Erythroblast (primary cell): ENCODE results near the gene IL17RE.

Experiments used
- GATA1 ChIP-seq: IDR thresholded peaks from 2 replicates; pipeline ENCODE4 v1.6.1; 2011; ENCODE audit warnings: low read depth, mild to moderate bottlenecking, control low read depth, low read length, moderate library complexity
- POLR2A ChIP-seq: IDR thresholded peaks from 2 replicates; pipeline ENCODE4 v1.6.1; 2011; ENCODE audit warnings: mild to moderate bottlenecking, low read length

- TF ChIP-seq POLR2A (no peak), GATA1 (no peak)
Observed at GRCh38 chr3:9940746-9941145, 38.1 kb downstream of the IL17RE start.
